ENCODE data around the gene RIMBP2.
"Not testable (repeated sequence)": the region's sequence is repeated elsewhere in the genome, so short reads cannot be mapped to it uniquely, and the experiment has no call there.

The RIMBP2 gene

GRCh38 chr12:130655010-130655409 lies 61.1 kb downstream of the RIMBP2 start:
- no peak for DNase-seq

- no peak for DNase-seq
Observed at GRCh38 chr12:130651188-130651959, 64.7 kb downstream of the RIMBP2 start.

GRCh38 chr12:130650131-130650530 lies 66.0 kb downstream of the RIMBP2 start:
- DNase-seq: no peak

- no peak for DNase-seq
Observed at GRCh38 chr12:130649101-130650045, 66.7 kb downstream of the RIMBP2 start.

- no peak for DNase-seq
Observed at GRCh38 chr12:130647814-130648213, 68.3 kb downstream of the RIMBP2 start.

GRCh38 chr12:130646716-130647370 lies 69.3 kb downstream of the RIMBP2 start:
- DNase-seq: no peak

- not testable (repeated sequence) for DNase-seq
Observed at GRCh38 chr12:130646191-130646590, 69.9 kb downstream of the RIMBP2 start.

GRCh38 chr12:130645751-130646150 lies 70.3 kb downstream of the RIMBP2 start:
- no peak for DNase-seq

GRCh38 chr12:130644566-130644965 lies 71.5 kb downstream of the RIMBP2 start:
- DNase-seq: no peak

- DNase-seq: no peak
Observed at GRCh38 chr12:130644146-130644545, 72.0 kb downstream of the RIMBP2 start.

- DNase-seq: no peak
Observed at GRCh38 chr12:130642856-130643255, 73.2 kb downstream of the RIMBP2 start.

- no peak for DNase-seq
Observed at GRCh38 chr12:130641533-130642184, 74.4 kb downstream of the RIMBP2 start.

- DNase-seq: no peak
Observed at GRCh38 chr12:130640901-130641300, 75.2 kb downstream of the RIMBP2 start.

- no peak for DNase-seq
Observed at GRCh38 chr12:130640496-130640895, 75.6 kb downstream of the RIMBP2 start.

- no peak for DNase-seq
Observed at GRCh38 chr12:130639476-130640424, 76.3 kb downstream of the RIMBP2 start.

GRCh38 chr12:130636370-130636769 lies 79.7 kb downstream of the RIMBP2 start:
- DNase-seq: no peak

- DNase-seq: no peak
Observed at GRCh38 chr12:130634866-130635265, 81.2 kb downstream of the RIMBP2 start.

- DNase-seq: no peak
Observed at GRCh38 chr12:130633771-130634170, 82.3 kb downstream of the RIMBP2 start.

- no peak for DNase-seq
Observed at GRCh38 chr12:130632642-130633041, 83.5 kb downstream of the RIMBP2 start.

- DNase-seq: no peak
Observed at GRCh38 chr12:130628304-130628703, 87.8 kb downstream of the RIMBP2 start.

- no peak for DNase-seq
Observed at GRCh38 chr12:130627175-130627574, 88.9 kb downstream of the RIMBP2 start.

- DNase-seq: no peak
Observed at GRCh38 chr12:130626601-130627000, 89.5 kb downstream of the RIMBP2 start.
